ENCODE results near the gene FEN1.

DNA sequence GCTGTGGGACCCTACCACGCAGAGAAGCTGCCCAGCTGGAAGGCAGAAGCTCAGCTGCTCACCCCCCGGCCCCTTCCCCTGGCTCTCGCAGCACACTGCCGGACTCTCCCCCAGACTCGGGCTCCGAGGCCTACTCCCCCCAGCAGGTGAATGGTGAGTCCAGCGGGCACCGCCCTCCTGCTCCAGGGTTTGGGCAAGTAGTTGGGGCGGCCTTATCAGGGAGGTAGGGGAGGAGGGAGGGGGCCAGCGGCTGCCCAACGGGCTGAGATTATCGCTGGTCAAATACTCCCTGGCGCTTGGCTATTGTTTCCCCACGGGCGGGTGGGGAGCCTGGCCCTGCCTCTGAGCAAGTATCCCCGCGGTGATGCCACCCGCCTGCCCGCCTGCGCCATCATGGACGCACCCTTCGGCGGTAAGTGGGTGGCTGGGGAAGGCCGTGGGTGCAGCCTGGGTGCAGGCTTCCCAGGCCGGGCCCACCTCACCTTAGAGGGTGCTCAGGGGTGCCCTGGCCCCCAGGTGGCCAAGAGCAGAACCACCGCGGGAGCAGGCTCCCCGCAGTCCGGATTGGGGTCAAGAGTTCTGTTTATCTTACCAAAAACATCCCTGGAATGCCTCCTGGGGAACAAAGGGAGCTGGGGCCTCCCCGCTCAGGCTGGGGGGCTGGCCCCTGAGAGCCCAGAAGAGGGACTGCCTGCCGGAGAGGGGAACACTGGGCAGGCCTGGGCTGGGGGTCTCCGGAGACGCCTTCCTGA lies 23.4 kb upstream of the FEN1 start:
- TF ChIP-seq CTCF (conservative IDR thresholded peaks at IDR 0.05 in 1 of 2, IDR thresholded peaks at IDR 0.05 in 1 of 2; ENCODE audit: low read depth in 1 of 2, low read length in 2 of 2) (peak; percentile 9 to 38), EZH2 (IDR thresholded peaks at IDR 0.05; ENCODE audit: low read length, missing control alignments) (no peak)

Data from fibroblast of lung (primary cell).